GM12875 (cell line): ENCODE data around the gene DPM3.

Experiments
- H3K4me3 ChIP-seq: one replicate; pipeline ENCODE4 v1.5.1; 2011; ENCODE audit warnings: low read depth, low read length, control low read depth
- CTCF ChIP-seq: IDR thresholded peaks from 2 replicates; pipeline ENCODE4 v1.5.1; 2011; ENCODE audit warnings: low read depth, mild to moderate bottlenecking, control low read depth, inconsistent platforms, low read length, moderate library complexity, borderline replicate concordance; ENCODE audit not compliant: insufficient read depth

DPM3 gene

DNA sequence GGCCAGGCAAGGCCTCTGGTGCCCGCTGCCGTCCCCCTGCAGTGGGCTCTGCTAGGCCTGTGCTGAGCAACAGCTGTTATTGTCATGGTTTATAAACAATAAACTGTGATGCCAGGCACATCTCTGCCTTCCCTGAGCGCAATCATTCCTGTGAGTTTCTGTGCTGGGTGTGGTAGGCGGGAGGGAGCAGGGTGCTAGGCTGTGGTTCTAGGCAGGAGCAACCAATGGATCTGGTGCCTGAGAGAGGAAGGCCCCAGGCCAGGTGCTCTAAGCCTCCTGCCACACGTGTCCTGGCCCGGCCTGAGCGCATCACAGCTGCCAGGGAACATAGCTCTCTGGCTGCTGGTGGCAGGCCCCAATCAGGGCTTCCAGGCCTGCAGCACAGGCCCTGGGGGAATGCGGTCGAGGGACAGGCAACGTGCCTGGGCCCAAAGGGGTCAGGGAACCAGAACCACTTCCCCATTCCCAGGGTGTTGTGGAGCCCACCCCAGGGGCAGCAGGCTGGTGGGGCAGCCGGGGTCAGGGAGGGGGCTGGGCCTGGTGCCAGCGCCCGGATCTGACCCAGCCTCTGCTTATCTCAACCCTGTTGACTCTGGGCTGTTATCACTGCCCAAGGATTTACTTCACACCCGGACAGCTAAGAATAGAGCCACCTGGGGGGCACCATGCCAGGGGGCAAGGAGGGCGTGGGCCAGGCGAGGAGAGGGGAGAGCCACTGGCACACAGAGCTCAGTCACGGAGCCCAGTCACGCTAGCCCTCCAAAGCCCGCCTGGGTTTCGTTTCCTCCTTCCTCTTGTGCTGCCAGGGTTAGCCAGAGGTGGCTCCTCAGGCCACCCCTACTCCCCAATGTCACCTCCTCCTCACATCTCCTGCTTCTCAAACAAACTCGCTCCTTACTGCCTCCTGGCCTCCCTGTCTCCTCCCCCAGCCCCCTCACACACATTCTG is 44.8 kb upstream of the DPM3 start:
- TF ChIP-seq CTCF: peak; percentile 32; the same call in 1 of the 2 replicates
- H3K4me3 ChIP-seq: no peak overlapping the region

DNA sequence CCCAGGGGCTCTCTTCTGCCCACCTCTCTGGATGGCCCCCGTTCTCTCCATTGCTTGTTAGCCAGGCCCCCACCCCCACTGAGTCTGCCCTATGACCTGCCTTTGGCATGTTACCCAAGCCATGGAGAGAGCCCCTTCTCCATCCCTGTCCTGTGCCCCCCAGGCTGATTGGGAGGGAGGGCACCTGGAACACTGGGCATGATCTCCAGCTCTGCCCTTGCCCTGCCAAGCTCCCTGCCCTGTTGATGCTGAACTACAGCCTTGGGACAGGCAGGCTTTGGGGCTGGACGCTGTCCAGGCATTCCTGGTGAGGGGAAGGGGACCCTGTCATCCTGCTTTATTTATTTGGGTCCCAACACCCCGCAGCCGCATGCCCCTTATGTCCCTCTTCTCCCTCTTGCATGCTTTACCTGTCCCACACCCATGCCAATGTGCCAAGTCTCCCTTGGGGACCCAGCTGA is 44.0 kb upstream of the DPM3 start:
- no peak overlapping the region for H3K4me3 ChIP-seq
- TF ChIP-seq CTCF: no peak

DNA sequence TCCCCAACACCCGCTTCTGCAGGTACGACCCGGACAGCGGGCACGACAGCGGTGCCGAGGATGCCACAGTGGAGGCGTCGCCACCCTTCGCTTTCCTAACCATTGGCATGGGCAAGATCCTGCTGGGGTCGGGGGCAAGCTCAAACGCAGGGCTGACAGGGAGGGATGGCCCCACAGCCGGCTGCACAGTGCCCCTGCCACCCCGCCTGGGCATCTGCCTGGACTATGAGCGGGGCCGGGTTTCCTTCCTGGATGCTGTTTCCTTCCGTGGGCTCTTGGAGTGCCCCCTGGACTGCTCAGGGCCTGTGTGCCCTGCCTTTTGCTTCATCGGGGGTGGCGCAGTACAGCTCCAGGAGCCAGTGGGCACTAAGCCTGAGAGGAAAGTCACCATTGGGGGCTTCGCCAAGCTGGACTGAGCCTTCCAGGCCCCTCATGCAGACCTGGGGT is 43.5 kb upstream of the DPM3 start:
- no peak overlapping the region for H3K4me3 ChIP-seq
- TF ChIP-seq CTCF: no peak

DNA sequence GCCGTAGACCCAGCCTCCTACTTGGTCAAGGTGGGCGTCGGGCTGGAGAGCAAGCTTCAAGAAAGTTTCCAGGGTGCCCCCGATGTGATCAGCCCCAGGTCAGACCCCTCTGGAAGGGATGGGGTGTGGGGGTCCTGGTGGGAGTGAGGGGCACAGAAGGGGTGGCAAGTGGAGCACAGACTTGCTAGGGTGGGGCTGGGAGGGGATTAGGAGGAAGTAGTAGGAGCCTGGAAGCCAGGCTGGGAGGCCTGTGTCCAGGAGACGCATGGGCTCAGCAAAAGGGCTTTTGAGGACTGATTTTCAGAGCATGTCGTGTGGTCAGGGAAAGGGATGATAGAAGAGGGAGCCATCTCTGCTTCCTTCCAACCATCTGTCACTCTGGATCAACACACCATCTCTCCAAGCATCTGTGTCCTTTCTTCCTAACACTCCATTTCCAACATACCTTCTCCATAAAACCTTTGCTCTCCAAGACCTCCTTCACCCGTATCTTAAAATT is 41.8 kb upstream of the DPM3 start:
- TF ChIP-seq CTCF: no peak
- H3K4me3 ChIP-seq: no peak overlapping the region

GRCh38 chr1:155181371-155182051 is 41.2 kb upstream of the DPM3 start:
- no peak for TF ChIP-seq CTCF
- no peak overlapping the region for H3K4me3 ChIP-seq

GRCh38 chr1:155179112-155180031 is 39.0 kb upstream of the DPM3 start:
- TF ChIP-seq CTCF: no peak
- H3K4me3 ChIP-seq: no peak overlapping the region
